ENCODE data around the gene GSC2.

DNA sequence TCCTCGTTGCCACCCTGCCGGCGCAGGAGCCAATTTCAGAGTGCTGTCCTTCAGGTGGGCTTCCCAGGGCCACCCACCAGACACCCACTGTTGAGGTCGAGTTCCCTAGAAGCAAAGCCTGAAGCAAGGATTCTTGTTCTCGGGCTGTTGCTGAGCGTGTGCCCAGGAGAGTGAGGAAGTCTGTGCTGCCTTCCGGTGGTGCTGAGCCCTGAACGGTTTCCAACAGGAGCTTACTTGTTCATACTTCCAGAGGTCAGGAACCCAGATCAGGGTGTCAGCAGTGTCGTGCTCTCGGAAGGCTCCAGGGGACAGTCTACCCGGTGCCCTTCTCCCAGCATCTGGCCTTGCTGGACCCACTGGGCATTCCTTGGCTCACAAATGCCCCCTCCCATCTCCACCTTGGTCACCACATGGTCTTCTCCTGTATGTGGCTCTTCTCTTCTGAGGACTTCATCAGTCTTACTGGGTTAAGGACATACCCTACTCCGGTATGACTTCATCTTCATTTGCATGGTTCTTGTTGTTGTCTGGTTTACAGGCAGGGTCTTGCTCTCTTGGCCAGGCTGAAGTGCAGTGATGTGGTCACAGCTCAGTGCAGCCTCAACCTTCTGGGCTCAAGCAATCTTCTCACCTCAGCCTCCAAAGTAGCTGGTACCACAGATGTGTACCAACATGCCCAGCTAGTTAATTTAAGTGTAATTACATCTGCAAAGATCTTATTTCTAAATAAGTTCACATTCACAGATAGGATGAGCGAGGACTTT, 17.2 kb upstream of the GSC2 start:
- TF ChIP-seq, protein P1, sequence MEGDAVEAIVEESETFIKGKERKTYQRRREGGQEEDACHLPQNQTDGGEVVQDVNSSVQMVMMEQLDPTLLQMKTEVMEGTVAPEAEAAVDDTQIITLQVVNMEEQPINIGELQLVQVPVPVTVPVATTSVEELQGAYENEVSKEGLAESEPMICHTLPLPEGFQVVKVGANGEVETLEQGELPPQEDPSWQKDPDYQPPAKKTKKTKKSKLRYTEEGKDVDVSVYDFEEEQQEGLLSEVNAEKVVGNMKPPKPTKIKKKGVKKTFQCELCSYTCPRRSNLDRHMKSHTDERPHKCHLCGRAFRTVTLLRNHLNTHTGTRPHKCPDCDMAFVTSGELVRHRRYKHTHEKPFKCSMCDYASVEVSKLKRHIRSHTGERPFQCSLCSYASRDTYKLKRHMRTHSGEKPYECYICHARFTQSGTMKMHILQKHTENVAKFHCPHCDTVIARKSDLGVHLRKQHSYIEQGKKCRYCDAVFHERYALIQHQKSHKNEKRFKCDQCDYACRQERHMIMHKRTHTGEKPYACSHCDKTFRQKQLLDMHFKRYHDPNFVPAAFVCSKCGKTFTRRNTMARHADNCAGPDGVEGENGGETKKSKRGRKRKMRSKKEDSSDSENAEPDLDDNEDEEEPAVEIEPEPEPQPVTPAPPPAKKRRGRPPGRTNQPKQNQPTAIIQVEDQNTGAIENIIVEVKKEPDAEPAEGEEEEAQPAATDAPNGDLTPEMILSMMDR (conservative IDR thresholded peaks at IDR 0.05) = no peak
- TF ChIP-seq ZFX (IDR thresholded peaks at IDR 0.05) = no peak
